Loucy (cell line): ENCODE data around the gene NRP1.

Source experiments
- CTCF ChIP-seq: fragments of 200-600 bp; sonication (generic); conservative IDR thresholded peaks from 2 replicates; pipeline ENCODE4 v1.5.1; 2014; ENCODE audit warnings: mild to moderate bottlenecking, antibody characterized with exemption, low read length
- EZH2phosphoT487 ChIP-seq: fragments of 200-600 bp; IDR thresholded peaks from 2 replicates; pipeline ENCODE4 v1.6.1; 2018; ENCODE audit warnings: antibody characterized with exemption, mild to moderate bottlenecking, moderate library complexity, borderline replicate concordance

GRCh38 chr10:33150146-33150545, 184.3 kb downstream of the NRP1 start:
- TF ChIP-seq CTCF = no peak
- no peak for TF ChIP-seq EZH2phosphoT487
